ENCODE data around the gene TNNI3K.

The TNNI3K gene

DNA sequence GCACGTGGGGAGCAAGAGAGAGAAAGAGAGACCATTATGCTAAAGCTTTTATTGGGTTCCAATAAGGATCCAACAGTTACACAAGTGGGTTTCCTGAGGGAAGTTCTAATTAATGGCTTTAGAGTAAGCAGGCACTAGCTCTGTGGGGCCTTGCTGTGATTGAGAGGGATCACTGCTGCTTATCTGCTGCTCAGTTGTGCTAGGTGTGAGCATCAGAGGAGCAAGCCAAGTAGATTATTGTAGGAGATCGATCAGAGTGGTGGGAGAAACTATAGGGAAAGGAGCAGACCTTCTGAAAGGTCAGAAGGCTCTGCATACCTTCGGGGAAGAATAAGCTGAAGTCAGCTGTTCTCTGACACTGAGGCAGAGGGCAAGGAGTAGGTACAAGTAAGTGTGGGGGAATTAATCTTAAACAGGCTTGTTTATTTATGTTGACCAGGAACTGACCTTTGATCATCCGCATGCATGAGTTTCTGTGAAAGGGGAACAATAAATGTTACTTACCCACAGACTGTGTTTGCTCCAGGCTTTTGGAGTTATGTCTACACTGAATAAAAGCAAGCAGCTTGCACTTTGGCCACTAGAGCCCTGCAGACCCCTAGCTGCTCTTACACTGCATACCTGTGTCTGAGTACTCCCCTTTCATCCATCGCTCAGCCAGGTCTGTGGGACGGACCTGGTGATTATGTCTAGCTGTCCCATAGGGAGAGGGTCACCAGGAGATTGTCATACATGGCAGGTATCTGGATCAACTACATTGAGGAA, 89.7 kb downstream of the TNNI3K start:
- TF ChIP-seq POLR2AphosphoS5 (IDR thresholded peaks at IDR 0.05; ENCODE audit: low read depth) (no peak), GABPA (IDR thresholded peaks at IDR 0.05; ENCODE audit: low read depth) (no peak), SPI1 (IDR thresholded peaks at IDR 0.05; ENCODE audit: borderline replicate concordance, low read depth) (no peak)
- TF ChIP-seq, protein P1, sequence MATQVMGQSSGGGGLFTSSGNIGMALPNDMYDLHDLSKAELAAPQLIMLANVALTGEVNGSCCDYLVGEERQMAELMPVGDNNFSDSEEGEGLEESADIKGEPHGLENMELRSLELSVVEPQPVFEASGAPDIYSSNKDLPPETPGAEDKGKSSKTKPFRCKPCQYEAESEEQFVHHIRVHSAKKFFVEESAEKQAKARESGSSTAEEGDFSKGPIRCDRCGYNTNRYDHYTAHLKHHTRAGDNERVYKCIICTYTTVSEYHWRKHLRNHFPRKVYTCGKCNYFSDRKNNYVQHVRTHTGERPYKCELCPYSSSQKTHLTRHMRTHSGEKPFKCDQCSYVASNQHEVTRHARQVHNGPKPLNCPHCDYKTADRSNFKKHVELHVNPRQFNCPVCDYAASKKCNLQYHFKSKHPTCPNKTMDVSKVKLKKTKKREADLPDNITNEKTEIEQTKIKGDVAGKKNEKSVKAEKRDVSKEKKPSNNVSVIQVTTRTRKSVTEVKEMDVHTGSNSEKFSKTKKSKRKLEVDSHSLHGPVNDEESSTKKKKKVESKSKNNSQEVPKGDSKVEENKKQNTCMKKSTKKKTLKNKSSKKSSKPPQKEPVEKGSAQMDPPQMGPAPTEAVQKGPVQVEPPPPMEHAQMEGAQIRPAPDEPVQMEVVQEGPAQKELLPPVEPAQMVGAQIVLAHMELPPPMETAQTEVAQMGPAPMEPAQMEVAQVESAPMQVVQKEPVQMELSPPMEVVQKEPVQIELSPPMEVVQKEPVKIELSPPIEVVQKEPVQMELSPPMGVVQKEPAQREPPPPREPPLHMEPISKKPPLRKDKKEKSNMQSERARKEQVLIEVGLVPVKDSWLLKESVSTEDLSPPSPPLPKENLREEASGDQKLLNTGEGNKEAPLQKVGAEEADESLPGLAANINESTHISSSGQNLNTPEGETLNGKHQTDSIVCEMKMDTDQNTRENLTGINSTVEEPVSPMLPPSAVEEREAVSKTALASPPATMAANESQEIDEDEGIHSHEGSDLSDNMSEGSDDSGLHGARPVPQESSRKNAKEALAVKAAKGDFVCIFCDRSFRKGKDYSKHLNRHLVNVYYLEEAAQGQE (IDR thresholded peaks at IDR 0.05; ENCODE audit: insufficient replicate concordance, low read depth), result no peak
- TF ChIP-seq, protein P2, sequence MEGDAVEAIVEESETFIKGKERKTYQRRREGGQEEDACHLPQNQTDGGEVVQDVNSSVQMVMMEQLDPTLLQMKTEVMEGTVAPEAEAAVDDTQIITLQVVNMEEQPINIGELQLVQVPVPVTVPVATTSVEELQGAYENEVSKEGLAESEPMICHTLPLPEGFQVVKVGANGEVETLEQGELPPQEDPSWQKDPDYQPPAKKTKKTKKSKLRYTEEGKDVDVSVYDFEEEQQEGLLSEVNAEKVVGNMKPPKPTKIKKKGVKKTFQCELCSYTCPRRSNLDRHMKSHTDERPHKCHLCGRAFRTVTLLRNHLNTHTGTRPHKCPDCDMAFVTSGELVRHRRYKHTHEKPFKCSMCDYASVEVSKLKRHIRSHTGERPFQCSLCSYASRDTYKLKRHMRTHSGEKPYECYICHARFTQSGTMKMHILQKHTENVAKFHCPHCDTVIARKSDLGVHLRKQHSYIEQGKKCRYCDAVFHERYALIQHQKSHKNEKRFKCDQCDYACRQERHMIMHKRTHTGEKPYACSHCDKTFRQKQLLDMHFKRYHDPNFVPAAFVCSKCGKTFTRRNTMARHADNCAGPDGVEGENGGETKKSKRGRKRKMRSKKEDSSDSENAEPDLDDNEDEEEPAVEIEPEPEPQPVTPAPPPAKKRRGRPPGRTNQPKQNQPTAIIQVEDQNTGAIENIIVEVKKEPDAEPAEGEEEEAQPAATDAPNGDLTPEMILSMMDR (IDR thresholded peaks at IDR 0.05; ENCODE audit: insufficient read depth, low read length), result no peak
- Histone ChIP-seq H3K27me3 (ENCODE audit: insufficient read depth, poor library complexity, severe bottlenecking) (no peaks in the 10 kb centered on the region), H3K27ac (replicated peaks) (no peak overlapping the region), H3K4me3 (replicated peaks; ENCODE audit: insufficient read depth, low read length) (no peak overlapping the region)
- DNase-seq (ENCODE audit: low read depth in 1 of 2, low spot score in 1 of 2), result no peak

DNA sequence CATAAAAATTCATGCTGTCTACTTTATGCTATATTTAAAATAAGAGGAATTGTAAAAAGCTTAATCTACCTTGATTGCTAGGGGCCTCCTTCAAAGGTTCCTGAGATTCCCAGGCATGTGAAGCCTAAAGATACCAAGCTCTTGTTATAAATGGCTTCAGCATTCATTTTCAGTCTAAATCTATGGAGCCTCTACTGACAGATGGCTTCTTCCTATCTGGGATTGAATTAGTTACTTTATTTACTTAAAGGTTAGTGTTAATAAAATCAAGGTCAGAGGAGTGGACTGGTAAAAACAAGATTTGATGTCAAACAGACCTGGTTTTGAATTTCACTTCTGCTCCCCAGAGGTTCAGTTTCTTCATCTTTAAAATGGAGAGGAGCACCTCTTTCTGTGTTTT, 93.7 kb downstream of the TNNI3K start:
- H3K27ac ChIP-seq (replicated peaks), result no peak overlapping the region
- no peak overlapping the region for H3K4me3 ChIP-seq (replicated peaks; ENCODE audit: insufficient read depth, low read length)
- DNase-seq (ENCODE audit: low read depth in 1 of 2, low spot score in 1 of 2), result no peak
- H3K27me3 ChIP-seq (ENCODE audit: insufficient read depth, poor library complexity, severe bottlenecking), result no peaks in the 10 kb centered on the region
- TF ChIP-seq SPI1 (IDR thresholded peaks at IDR 0.05; ENCODE audit: borderline replicate concordance, low read depth), result no peak
- TF ChIP-seq, protein P2 (IDR thresholded peaks at IDR 0.05; ENCODE audit: insufficient read depth, low read length), result no peak
- no peak for TF ChIP-seq POLR2AphosphoS5 (IDR thresholded peaks at IDR 0.05; ENCODE audit: low read depth)
- no peak for TF ChIP-seq GABPA (IDR thresholded peaks at IDR 0.05; ENCODE audit: low read depth)
- TF ChIP-seq, protein P1 (IDR thresholded peaks at IDR 0.05; ENCODE audit: insufficient replicate concordance, low read depth), result no peak

DNA sequence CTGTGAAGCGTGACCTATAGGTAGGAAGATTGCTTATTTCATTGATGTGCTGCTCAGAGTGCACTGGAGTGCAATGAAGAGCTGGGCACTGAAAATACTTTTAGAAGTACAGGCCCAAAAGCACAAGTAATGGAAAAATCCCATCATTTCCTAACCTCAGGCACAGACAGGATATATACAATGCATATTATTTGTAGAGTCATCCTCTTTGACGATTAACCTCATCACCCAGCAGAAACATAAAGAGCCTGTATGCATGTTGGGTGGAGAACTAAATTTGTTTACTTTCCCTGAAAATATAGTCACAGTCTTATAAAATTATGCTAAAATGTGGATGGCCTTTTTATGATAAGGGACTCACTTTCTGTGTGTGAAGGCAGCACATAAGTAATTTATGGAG, 98.1 kb downstream of the TNNI3K start:
- TF ChIP-seq, protein P2 (IDR thresholded peaks at IDR 0.05; ENCODE audit: insufficient read depth, low read length), result no peak
- no peak for TF ChIP-seq GABPA (IDR thresholded peaks at IDR 0.05; ENCODE audit: low read depth)
- no peak for TF ChIP-seq POLR2AphosphoS5 (IDR thresholded peaks at IDR 0.05; ENCODE audit: low read depth)
- TF ChIP-seq, protein P1 (IDR thresholded peaks at IDR 0.05; ENCODE audit: insufficient replicate concordance, low read depth), result no peak
- TF ChIP-seq SPI1 (IDR thresholded peaks at IDR 0.05; ENCODE audit: borderline replicate concordance, low read depth), result no peak
- DNase-seq (ENCODE audit: low read depth in 1 of 2, low spot score in 1 of 2), result no peak
- Histone ChIP-seq H3K4me3 (replicated peaks; ENCODE audit: insufficient read depth, low read length) (no peak overlapping the region), H3K27ac (replicated peaks) (no peak overlapping the region), H3K27me3 (ENCODE audit: insufficient read depth, poor library complexity, severe bottlenecking) (no peaks in the 10 kb centered on the region)

Data from HL-60 (cell line).